H1 (cell line): ENCODE data around the gene SLC38A5. TPM values are rescaled to one million over a fixed set of nuclear protein-coding genes. Genes with fewer than 3 reads are reported as not detected.

Experiments used
- CBX5 ChIP-seq: fragments of 300-800, 300-1000 bp; sonication (generic); IDR thresholded peaks from 2 replicates; pipeline ENCODE4 v1.7.1; 2016; ENCODE audit warnings: antibody characterized with exemption, low read length, low read depth
- CHD7 ChIP-seq: fragments of 300-600 bp; sonication (generic); IDR thresholded peaks from 2 replicates; pipeline ENCODE4 v1.7.1; 2012; ENCODE audit warnings: low read length, moderate library complexity, mild to moderate bottlenecking, inconsistent platforms; ENCODE audit not compliant: insufficient replicate concordance
- HDAC6 ChIP-seq: IDR thresholded peaks from one replicate; pipeline ENCODE4 v1.7.1; 2012; ENCODE audit warnings: low read depth, mild to moderate bottlenecking, inconsistent platforms, low read length, moderate library complexity
- RAD21 ChIP-seq, 2 experiments: IDR thresholded peaks in 1 of 2; conservative IDR thresholded peaks in 1 of 2; 2 replicates each; pipeline ENCODE4 v1.6.1; 2011; ENCODE audit warnings: low read depth in 2 of 2, low read length in 2 of 2, improper control_type of control experiment in 1 of 2, inconsistent platforms in 1 of 2, mild to moderate bottlenecking in 1 of 2, moderate library complexity in 1 of 2
- polyA plus RNA-seq, 7 experiments: library from polyadenylated mRNA; depleted of rRNA in 3 of 7; stranded (reverse) in 5 of 7; unstranded in 2 of 7; fragments of >200 nt in 5 of 7; fragments of 200-250 nt in 2 of 7; gene quantifications; 1 replicate in 5 of 7; 2 replicates in 1 of 7; 4 replicates in 1 of 7; pipeline versions ENCODE4 v1.2.1 to v1.2.3, GENCODE V29; 2011 to 2013; ENCODE audit warnings: missing spikeins in 2 of 7, mixed read lengths in 2 of 7
- total RNA-seq: library from RNA; stranded (reverse); fragmentation: NEBNext Ultra II Directional; extraction: Animal tissue kit (Norgen Biotek cat#: 25700); gene quantifications from 2 replicates; pipeline ENCODE4 v1.2.1, GENCODE V29; 2021

SLC38A5 gene
- total and polyA plus RNA-seq, 2 of the 8 experiments (the other 6 are each of a cell fraction or from before 2014, with no cell fraction given), result 70.9 to 106 TPM

GRCh38 chrX:48489892-48490291, 19.8 kb upstream of the SLC38A5 start (continued):
- no peak for TF ChIP-seq CHD7
- TF ChIP-seq CBX5, result no peak
- no peak for TF ChIP-seq RAD21 (IDR thresholded peaks at IDR 0.05 in 1 of 2, conservative IDR thresholded peaks at IDR 0.05 in 1 of 2; ENCODE audit: low read depth in 2 of 2, low read length in 2 of 2)
- no peak for TF ChIP-seq HDAC6
